ENCODE measurements around the gene LDLRAD4.

GRCh38 chr18:13268158-13269012 lies 49.8 kb downstream of the LDLRAD4 start:
- TF ChIP-seq ZFP3 (CRISPR knock-in tag; IDR thresholded peaks at IDR 0.05) (no peak), ZFP30 (CRISPR knock-in tag; IDR thresholded peaks at IDR 0.05) (no peak), PATZ1 (CRISPR knock-in tag; IDR thresholded peaks at IDR 0.05; ENCODE audit: borderline replicate concordance) (no peak), RARB (CRISPR knock-in tag; IDR thresholded peaks at IDR 0.05) (no peak), ZC3H10 (CRISPR knock-in tag; IDR thresholded peaks at IDR 0.05) (no peak), ZNF70 (CRISPR knock-in tag; IDR thresholded peaks at IDR 0.05) (no peak), GLIS3 (CRISPR knock-in tag; IDR thresholded peaks at IDR 0.05) (no peak), TCF4 (CRISPR knock-in tag; IDR thresholded peaks at IDR 0.05; ENCODE audit: borderline replicate concordance) (no peak), ISL1 (CRISPR knock-in tag; IDR thresholded peaks at IDR 0.05) (peak; percentile 16; the same call in 1 of the 2 replicates)
- TF ChIP-seq, protein P1, sequence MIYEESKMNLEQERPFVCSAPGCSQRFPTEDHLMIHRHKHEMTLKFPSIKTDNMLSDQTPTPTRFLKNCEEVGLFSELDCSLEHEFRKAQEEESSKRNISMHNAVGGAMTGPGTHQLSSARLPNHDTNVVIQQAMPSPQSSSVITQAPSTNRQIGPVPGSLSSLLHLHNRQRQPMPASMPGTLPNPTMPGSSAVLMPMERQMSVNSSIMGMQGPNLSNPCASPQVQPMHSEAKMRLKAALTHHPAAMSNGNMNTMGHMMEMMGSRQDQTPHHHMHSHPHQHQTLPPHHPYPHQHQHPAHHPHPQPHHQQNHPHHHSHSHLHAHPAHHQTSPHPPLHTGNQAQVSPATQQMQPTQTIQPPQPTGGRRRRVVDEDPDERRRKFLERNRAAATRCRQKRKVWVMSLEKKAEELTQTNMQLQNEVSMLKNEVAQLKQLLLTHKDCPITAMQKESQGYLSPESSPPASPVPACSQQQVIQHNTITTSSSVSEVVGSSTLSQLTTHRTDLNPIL (CRISPR knock-in tag; IDR thresholded peaks at IDR 0.05; ENCODE audit: low read depth) = no peak

Measured in SK-N-SH treated with all-trans-retinoic acid at 6 μM for 48 hours (cell line).